ENCODE data around the gene BAIAP3.
A peak's percentile ranks its signal among the peaks of the same experiment; 100 is the strongest.
"Not testable (repeated sequence)": the region's sequence is repeated elsewhere in the genome, so short reads cannot be mapped to it uniquely, and the experiment has no call there.

Gene BAIAP3

DNA sequence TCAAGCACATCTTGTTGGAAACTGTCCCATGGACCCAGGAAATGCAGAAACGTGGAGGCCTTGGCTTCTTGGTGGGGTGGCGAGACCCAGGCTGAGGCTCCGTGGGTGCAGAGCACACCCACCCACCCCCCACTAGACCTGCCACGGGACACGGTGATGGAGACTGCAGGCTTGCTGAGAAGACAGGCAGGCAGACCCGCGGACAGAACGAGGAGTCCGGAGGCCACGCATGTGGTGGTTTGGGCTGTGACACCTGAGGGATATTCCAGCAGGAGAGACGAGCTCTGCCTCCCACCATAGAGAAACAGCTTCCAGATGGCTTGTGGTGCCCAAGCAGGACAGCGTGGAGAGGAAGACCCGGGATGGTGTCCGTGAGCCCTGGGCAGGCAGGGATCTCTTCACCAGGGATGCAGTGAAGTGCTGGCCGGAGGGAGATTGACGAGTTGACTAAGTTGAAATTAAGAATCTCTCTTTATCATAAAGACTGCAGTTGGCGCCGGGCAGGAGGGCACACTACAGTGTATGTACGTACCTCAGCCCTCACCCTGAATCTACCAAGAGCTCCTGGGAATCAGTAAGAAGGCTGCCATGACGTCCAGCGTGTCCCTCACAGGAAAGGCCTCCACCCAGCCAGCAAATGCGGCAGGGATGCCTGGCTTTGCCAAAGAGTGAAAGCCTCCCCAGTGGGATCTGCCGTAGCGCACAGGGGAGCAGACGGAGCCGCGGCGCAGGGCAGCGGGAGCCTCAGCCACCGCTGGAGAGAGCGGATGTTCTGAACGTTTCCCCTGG is 15.8 kb upstream of the BAIAP3 start:
- DNase-seq: no peak

DNA sequence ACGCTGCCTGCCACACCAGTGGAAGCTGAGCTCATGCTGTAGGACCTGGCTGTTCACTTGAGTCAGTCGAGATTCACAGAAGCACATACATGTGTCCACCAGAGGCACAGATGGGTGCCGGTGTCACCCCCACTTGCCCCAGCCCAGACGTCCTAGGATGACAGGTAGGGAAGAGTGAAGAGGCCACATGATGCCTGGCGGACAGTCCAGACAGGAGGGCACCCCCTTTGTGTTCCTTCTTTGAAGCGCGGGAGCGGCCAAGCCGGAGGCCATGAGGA is 15.2 kb upstream of the BAIAP3 start:
- DNase-seq: no peak

DNA sequence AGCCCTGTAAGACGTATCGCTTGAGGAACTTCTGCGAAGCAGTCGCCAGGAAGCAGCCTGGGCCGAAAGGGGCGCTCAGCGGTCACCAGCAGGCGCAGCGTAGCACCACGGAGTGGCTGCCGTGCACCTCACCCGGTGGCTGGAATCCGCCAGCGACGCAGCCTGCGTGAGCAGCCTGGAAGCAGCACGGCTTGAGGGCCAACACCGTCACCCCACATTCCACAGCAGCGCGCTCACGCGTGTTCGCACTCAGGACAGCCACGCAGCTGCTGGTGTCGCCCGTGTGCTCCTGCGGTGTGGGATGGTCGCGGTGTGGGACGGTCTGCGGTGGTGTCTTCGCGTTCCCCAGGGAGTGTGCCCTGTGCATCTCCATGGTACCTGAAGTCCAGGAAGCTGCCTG is 14.4 kb upstream of the BAIAP3 start:
- no peak for DNase-seq

DNA sequence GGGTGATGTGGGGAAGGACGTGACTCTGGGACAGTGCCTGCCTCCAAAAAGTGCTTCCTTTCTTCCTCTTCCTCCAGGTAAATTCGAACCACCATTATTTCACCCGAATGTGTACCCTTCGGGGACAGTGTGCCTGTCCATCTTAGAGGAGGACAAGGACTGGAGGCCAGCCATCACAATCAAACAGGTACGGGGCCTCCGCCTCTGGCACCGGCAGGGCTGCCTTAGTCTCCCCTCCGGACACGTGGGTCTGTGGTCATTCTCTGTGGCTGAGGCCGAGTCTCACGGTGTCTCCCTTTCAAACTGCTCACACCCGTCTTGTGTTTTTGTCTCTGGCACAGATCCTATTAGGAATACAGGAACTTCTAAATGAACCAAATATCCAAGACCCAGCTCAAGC is 13.3 kb upstream of the BAIAP3 start:
- DNase-seq: no peak

DNA sequence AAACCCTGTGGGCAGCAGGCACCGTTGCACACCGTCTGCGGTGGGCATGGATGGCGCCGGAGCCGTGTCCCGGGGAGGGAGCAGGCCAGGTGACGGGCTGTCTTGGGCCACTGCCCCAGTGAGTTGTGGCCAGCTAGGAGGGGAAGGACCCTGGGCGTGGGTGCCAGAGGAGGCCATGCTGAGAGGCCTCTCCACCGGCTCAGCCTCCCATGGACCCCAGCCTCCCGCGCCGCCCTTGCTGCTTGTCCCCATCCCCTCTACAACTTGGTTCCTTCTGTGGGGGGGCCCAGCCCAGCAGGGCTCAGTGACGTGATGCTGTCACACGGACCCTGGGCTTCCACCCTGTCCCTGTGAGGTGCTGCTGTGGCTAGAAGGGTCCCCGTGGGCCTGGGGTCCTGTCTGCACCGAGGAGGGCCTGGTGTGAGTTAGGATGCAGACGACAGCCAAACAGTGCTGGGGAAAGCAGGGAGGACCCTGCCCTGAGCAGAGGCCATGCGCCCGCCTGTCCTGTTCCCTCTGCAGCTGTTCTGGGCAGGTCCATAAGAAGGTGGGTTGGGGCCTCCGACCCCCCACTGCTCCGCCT is 12.7 kb upstream of the BAIAP3 start:
- DNase-seq: no peak

DNA sequence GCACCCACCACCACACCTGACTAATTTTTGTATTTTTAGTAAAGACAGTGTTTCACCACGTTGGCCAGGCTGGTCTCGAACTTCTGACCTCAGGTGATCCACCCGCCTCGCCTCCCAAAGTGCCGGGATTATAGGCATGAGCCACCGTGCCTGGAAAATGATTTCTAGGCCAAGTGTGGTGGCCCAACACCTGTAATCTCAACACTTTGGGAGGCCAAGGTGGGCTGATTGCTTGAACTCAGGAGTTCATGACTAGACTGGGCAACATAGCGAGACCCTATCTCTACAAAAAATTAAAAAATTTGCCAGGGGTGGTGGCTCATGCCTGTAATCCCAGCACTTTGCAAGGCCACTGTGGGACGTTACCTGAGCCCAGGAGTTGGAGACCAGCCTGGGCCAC is 11.0 kb upstream of the BAIAP3 start:
- DNase-seq: no peak

DNA sequence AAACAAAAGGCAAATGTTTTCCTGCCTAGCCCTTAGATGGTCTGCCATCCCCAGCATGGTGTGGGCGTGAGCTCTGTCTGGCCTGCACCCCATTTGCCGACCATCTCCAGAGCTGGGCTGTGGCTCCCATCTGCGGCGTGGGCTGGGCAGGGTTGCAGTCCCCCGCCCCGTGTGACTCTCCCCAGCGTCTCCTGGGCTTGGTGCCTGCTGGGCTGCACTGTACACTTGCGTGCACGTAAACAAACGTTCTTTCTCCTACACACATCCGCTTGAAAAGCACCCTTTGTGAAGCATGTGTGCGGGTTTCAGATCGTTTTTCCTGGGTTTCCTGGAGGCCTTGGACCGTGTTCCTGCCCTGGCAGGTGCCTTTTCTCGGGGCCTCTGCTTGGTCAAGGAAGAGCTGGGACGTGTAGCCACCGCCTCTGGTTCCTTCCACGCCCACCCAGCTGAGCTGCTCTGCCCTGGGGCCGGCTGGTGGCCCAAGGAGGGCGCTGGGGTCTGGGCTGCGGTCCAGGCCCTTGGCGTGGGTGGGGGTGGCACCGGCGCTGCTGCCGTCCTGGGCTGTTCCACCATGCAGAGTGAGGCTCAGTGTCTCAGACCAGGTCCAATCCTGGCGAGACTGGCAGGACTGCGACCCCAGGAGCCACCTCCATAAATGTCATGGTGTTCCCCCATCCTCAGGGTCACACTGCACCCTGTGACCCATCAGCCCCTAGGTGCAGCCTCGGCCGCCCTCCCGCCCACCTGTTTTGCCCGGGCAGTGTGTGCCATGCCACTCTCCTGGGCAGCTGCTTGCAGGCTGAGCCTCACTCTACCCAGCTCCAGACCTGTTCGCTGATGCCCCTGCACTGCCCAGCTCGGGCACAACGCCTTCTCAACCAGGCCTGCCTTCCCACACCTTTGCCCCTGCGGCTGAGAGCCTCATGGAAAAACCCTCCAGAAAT is 9.9 kb upstream of the BAIAP3 start:
- DNase-seq: no peak

DNA sequence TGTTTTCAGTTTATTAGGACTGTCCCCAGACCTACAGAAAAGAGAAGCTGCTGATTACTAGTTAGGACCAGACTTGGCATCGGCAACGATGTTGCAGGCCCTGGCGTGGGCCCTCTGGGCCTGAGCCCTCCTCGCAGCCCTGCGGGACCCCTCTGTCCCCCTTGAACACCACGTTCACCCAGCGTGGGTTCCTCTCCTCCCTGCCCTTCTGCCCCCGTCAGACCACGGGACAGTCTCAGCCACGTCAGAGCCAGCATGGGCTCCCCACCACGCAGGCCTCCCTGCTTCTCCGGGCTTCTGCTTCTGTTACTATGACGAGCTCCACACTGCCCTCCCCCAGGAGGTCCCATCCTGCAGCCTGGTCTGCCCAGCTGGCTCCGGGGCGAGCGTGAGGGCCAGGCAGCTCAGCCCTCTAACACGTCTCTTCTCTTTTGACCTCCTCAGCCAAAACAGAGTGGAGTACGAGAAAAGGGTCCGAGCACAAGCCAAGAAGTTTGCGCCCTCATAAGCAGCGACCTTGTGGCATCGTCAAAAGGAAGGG is 9.1 kb upstream of the BAIAP3 start:
- no peak for DNase-seq

DNA sequence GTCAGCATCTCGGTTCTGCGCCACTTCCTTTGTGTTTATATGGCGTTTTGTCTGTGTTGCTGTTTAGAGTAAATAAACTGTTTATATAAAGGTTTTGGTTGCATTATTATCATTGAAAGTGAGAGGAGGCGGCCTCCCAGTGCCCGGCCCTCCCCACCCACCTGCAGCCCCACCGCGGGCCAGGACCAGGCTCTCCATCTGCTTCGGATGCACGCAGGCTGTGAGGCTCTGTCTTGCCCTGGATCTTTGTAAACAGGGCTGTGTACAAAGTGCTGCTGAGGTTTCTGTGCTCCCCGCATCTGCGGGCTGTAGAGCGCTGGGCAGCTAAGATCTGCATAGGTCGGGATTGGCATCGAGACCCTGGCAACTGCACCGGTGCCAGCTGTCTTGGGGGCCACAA is 8.2 kb upstream of the BAIAP3 start:
- no peak for DNase-seq

DNA sequence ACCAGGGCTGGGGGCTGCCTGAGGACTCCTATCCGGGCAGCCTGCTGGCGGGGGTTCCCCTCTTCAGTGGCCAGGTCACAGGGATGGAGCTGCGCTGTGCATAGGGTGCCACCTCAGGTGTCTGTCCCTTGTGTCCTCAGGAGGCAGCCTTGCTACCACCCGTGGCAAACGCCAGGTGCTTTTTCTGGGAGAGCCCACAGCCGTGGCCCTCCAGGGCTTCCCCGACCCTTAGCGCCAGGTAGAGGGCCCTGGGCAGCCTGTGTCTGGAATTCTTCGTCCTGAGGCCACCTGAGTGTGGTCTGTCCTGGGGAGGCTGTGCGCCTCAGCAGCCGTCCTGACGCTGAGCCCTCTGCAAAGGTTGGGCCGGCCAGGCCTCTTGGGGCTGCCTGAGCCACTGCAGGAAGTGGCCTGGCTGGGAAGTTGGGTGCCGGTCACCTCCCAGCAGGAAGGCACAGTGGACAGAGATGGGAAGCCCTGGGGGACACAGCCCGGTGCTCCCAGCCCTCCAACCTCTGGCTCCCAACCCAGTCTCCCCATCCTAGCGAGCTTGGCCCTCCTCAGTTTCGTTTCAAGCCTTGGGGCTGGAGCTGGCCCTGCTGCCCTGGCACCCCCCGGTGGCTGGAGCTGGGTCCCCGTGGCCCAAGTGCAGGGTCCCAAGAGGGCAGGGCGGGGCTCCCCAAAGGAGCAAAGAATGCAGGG is 7.6 kb upstream of the BAIAP3 start:
- DNase-seq: no peak

DNA sequence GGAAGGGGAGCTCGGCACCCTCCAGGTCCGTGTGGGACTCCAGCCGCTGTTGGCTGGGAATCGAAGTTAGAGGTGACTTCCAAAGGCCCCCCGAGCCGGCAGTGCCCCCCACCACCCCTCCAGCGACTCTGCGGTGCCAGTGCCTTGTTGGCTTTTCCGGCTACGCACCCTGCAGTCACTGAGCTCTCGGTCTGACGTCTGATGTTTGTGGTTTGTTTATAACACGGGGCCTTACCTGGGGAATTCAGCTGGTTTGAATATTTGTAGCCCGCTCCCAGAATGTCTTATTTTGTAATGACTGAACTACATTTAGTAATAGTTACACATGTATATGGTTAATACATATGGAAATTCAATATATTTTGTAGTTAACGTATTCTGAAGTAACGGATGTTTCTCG is 7.1 kb upstream of the BAIAP3 start:
- DNase-seq: no peak

DNA sequence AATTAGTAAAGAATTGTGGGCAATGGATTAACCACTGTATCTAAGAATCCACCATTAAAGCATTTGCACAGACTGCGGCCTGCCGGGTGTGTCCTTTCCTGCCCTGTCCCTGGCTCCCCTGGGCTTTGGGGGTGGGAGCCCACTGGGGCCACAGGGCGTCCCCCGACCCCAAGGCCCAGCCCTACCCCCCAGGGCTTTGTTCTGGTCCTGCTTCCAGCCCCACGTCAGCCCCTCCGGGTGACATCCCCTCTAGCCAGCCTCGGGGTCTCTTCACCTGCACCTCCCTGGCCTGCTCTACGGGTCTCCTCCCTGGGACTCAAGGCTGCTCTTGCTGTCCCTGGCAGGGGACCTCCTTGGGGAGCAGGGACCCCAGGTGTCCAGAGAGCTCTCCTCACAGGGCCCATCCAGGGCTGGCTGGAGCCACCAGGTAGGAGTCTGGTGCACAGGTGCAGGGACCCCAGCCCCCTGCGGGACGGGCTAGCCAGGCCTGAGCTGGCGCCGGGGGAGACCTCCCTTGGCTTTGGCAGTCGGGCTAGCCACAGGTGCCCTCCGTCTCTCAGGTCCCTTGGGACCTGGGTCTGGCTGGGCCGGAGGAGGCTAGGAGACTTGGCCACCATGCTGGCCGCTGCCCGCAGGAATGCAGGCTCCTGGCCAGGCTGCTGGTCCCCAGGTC is 6.4 kb upstream of the BAIAP3 start:
- no peak for DNase-seq

DNA sequence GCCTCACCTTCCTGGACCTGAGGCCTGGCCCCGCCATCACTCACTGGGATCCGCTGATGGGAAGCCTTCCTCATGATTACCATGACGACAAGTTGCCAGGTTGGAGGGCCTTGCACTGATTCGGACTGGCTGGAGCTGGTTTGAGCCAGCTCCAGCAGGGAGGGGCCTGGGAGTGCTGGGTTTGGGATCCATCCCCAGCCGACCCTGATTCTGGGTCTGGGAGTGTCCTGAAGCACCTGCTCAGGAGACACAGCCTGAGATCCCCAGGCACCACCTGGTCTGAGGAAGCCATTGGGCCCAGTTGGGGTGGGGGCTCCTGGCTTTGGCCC is 5.9 kb upstream of the BAIAP3 start:
- no peak for DNase-seq

DNA sequence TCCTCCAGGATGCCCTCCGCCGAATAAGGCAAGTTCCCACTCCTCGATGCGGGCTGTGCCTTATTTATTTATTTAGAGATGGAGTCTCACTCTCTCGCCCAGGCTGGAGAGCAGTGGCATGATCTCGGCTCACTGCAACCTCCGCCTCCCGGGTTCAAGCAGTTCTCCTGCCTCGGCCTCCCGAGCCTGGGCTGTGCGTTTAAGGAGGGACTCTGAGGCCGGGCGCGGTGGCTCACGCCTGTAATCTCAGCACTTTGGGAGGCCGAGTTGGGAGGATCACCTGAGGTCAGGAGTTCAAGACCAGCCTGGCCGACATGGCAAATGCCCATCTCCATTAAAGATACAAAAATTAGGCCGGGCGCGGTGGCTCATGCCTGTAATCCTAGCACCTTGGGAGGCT is 5.3 kb upstream of the BAIAP3 start:
- not testable (repeated sequence) for DNase-seq

DNA sequence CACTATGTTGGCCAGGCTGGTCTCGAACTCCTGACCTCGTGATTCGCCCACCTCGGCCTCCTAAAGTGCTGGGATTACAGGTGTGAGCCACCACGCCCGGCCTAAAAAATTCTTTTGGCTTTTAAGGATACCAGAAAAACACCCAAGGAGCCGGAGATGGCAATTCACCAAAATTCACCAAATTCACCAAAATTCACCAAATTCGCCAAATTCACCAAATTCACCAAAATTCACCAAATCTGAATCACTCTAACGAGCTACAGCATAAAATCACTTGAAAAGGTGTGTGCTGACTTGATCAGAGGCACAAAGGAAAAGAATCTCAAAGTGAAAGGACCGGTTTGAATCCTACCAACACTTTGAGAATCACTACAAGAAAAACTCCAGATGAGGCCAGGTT is 4.5 kb upstream of the BAIAP3 start:
- DNase-seq: not testable (repeated sequence)

DNA sequence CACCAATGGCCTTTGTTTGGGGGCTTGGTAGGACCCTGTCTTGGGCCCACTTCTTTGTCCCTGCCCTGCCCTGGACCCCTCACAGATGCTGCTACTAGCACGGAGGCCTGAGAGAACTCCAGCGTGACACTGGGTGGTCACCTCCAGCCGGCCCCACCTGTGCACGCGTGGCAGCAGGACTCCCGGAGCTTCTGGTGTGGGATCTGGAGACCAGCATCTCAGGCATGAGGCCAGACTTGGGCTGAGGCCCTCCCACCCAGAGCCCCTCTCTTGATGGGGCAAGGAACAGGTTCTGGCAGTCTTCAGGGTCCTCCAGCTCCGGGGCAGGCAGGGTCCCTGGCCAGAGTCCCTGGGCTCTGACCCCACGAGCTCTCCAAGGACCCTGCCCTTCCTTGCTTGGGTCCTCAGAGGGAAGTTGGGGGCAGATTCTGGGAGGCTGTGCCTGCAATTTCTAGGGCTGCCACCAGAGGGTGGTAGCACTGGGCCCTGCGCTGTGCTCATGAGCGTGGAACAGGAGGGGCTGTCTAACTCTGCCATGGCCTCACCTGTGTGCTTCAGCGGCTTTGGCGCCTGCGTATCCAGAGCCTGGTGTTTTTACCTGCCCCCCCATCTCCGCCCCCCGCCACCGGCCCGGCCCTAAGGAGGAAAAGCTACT is 3.1 kb upstream of the BAIAP3 start:
- DNase-seq: no peak

DNA sequence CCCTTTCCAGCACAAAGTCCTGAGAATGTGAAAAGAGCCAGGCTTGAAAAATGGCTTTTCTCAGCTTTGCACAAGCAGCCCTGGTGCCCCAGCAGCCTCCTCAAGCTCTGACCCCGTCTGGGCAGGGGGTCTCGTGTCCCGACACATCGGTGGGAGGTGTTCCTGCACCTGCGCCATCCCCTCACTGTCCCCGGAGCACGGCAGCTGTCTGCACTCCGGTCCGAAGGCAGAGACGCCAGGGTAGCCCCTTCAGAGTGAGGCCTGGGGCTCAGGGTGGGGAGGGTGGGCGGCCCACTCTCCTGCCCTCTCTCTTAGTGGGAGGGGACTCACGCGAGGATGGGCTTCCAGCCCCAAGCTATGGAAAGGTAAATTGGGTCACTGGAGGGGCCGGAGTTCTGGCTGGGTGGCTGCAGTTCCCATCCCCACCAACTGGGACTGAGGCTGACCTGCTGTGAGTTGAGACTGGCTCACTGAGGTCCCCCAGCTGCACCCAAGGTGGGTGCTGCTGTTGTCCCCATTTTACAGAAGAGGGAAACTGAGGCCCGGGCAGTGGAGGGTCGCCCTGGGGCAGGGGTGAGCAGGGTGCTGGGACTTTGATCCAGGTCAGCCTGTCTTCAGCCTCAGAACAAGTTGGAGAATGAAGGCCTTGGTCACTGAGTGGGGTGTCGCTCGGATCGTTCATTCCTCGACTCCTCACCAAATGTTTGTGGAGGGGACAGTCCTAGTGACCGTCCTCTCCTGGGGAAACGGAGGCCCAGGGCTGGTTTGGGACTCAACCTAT is 2.3 kb upstream of the BAIAP3 start:
- no peak for DNase-seq

DNA sequence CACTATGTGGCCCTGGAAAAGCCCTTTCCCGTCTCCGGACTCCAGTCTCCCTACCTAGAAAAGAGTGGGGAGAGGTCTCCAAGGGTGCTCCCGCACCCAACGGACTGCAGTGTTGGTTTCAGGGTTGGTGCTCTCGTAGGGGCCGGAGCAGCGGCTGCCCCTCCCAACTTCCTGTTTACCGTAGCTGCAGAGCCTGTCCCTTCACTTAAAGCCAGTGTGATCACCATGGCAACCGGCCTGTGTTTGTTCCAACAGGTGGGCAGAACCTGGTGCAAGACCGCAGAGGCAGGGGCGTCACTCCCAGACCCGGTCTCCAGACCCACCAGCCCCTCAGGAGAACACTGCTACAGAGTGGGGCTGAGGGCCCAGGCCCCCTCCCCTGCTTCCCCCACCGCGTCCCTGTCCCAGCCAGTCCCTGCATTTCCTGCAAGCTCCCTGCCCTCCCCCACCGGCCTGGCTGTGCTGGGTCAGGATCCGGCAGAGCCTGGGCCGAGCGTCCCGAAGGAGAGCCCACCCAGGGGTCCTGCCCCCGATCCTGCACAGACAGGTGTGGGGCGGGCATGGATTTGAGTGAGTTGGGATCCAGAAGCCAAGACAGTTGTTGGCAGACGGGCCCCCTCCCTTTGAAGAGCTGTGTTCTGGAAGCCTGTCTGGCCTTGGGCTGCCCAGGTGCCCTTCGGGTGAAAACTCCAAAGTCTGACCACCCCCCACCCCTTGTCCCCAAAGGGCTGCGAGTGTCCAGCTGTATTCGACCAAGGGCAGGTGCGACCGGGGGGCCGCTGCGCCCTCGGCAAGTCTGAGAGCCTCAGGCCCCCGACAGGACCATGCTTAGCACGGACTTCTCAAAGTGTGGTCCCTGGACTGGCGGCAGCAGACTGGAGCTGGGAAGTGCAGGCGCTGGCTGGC is 1.5 kb upstream of the BAIAP3 start:
- DNase-seq: peak; percentile 42

DNA sequence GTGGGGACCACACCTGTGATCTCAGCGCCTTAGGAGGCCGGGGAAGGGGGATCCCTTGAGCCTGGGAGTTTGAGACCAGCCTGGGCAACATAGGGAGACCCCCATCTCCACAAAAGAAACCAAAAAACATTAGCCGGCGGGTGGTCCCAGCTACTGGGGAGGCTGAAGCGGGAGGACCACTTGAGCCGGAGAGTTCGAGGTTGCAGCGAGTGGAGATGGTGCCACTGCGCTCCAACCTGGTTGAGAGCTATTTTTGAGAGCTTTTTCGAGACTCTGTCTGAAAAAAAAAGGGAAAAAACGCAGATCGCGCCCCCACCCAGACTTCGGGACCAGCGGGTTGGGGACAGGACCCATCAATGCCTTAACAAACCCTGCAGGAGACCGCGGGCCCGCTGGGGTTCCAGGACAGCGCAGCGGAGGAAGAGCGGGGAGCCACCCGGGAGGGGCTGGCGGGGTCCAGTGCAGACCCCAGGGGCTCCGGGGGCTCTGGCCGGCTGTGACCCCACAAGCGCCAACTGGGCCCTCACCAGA is 762 bp upstream of the BAIAP3 start:
- no peak for DNase-seq
